Keratinocyte (primary cell): ENCODE data around the gene SOWAHB. TPM values are rescaled to one million over a fixed set of nuclear protein-coding genes. Genes with fewer than 3 reads are reported as not detected.

Source experiments
- DNase-seq: peaks from one replicate; pipeline ENCODE4 v3.0.0-alpha.2; 2011; ENCODE audit warnings: low read depth, missing footprints, low spot score
- FAIRE-seq: peaks from 2 replicates; lab custom pipeline; 2011; peaks lifted over from hg19 to GRCh38; lab: Jason Lieb, UNC
- H2AFZ ChIP-seq: 2 replicates; pipeline ENCODE4 v1.6.0; 2012; ENCODE audit warnings: low read length, control low read depth, inconsistent platforms; ENCODE audit not compliant: control insufficient read depth
- H3K27ac ChIP-seq: 2 replicates; pipeline ENCODE4 v1.5.1; 2011; ENCODE audit warnings: low read length; ENCODE audit not compliant: control insufficient read depth, insufficient read depth
- H3K27me3 ChIP-seq: 3 replicates; pipeline ENCODE4 v1.6.0; 2011; ENCODE audit warnings: low read length; ENCODE audit not compliant: control insufficient read depth, insufficient read depth; ENCODE audit errors: extremely low read depth
- H3K36me3 ChIP-seq, 2 experiments: 2 replicates in 1 of 2; 3 replicates in 1 of 2; pipeline ENCODE4 v1.5.1; 2011; ENCODE audit warnings: low read length in 2 of 2, mild to moderate bottlenecking in 1 of 2; ENCODE audit not compliant: control insufficient read depth in 2 of 2, insufficient read depth in 2 of 2; ENCODE audit errors: extremely low read depth in 1 of 2
- H3K4me1 ChIP-seq: 3 replicates; pipeline ENCODE4 v1.5.1; 2011; ENCODE audit warnings: low read length; ENCODE audit not compliant: control insufficient read depth, insufficient read depth; ENCODE audit errors: extremely low read depth
- H3K4me2 ChIP-seq: 3 replicates; pipeline ENCODE4 v1.6.0; 2011; ENCODE audit warnings: low read depth, low read length; ENCODE audit not compliant: control insufficient read depth, insufficient read depth; ENCODE audit errors: extremely low read depth
- H3K4me3 ChIP-seq, 3 experiments: fragments of 200-600 bp in 1 of 3; sonication (generic) in 1 of 3; 2 replicates in 2 of 3; 3 replicates in 1 of 3; pipeline ENCODE4 v1.5.1; 2011 to 2016; ENCODE audit warnings: low read length in 3 of 3, mild to moderate bottlenecking in 3 of 3, control low read depth in 2 of 3, inconsistent platforms in 1 of 3, low read depth in 1 of 3, mixed read lengths in 1 of 3, mixed run types in 1 of 3, moderate library complexity in 1 of 3; ENCODE audit not compliant: control insufficient read depth in 2 of 3, insufficient read depth in 2 of 3; ENCODE audit errors: extremely low read depth in 1 of 3
- H3K79me2 ChIP-seq: 2 replicates; pipeline ENCODE4 v1.6.0; 2012; ENCODE audit warnings: low read length; ENCODE audit not compliant: control insufficient read depth, insufficient read depth
- H3K9ac ChIP-seq: 3 replicates; pipeline ENCODE4 v1.6.0; 2011; ENCODE audit warnings: low read length; ENCODE audit not compliant: control insufficient read depth, insufficient read depth; ENCODE audit errors: extremely low read depth
- H3K9me1 ChIP-seq: 3 replicates; pipeline ENCODE4 v1.6.0; 2011; ENCODE audit warnings: low read length; ENCODE audit not compliant: control insufficient read depth, insufficient read depth; ENCODE audit errors: extremely low read depth
- H3K9me3 ChIP-seq: 2 replicates; pipeline ENCODE4 v1.5.1; 2012; ENCODE audit warnings: low read depth, low read length; ENCODE audit not compliant: control insufficient read depth
- H4K20me1 ChIP-seq: 3 replicates; pipeline ENCODE4 v1.6.0; 2011; ENCODE audit warnings: low read length; ENCODE audit not compliant: control insufficient read depth, insufficient read depth; ENCODE audit errors: extremely low read depth
- EZH2 ChIP-seq: IDR thresholded peaks from one replicate; pipeline ENCODE4 v1.6.1; 2012; ENCODE audit warnings: inconsistent platforms, mild to moderate bottlenecking, low read length, moderate library complexity
- dilution Hi-C: fragments of 300-500 bp; cut with MboI; formaldehyde crosslinking; loops from one replicate; pipeline ENCODE4 v1.7.0; 2020; ENCODE audit warnings: low sequenced_read_pairs; ENCODE audit not compliant: extremely low pct_ligation_motif_present
- polyA plus RNA-seq, 5 experiments: library from polyadenylated mRNA; depleted of rRNA in 3 of 5; stranded (reverse) in 3 of 5; stranded (forward) in 1 of 5; unstranded in 1 of 5; fragments of >200 nt; gene quantifications; 1 replicate in 1 of 5; 2 replicates in 3 of 5; 3 replicates in 1 of 5; pipeline versions ENCODE4 v1.2.1 to v1.2.3, GENCODE V29; 2011 to 2012; ENCODE audit warnings: missing spikeins in 2 of 5, low read depth in 1 of 5, low replicate concordance in 1 of 5
- TF ChIP-seq, protein P1 (sequence below), 3 experiments: IDR thresholded peaks in 1 of 3; conservative IDR thresholded peaks in 1 of 3; optimal IDR thresholded peaks in 1 of 3; 2 replicates in 2 of 3; 3 replicates in 1 of 3; pipeline versions ENCODE3 to v1.5.1; 2011; ENCODE audit warnings: low read length in 3 of 3, mild to moderate bottlenecking in 3 of 3, moderate library complexity in 2 of 3, control low read depth in 1 of 3, inconsistent platforms in 1 of 3; ENCODE audit not compliant: insufficient read depth in 2 of 3; ENCODE audit errors: extremely low read depth in 1 of 3

Gene SOWAHB
- polyA plus RNA-seq, 1 donor (not counting 4 experiments of a cell fraction or from before 2014, with no cell fraction given) = 0.18 TPM

DNA sequence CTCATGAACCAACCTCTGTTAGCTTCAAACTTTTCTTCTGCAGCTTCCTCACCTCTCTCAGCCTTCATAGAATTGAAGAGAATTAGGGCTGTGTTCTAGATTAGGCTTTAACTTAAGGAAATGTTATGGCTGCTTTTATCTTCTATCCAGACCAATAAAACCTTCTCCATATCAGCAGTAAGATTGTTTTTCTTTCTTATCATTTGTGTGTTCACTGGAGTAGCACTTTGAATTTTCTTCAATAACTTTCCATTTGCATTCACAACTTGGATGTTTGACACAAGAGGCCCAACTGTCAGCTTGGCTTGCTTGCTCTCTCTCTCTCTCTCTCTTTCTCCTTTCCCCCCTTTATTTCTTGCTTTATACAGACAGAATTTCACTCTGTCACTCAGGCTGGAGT is 22.8 kb upstream of the SOWAHB start:
- no peak overlapping the region for H3K4me3 ChIP-seq
- dilution Hi-C loops = no loop called here
- peaks cover 4% of the 10 kb centered on the region for H3K4me1 ChIP-seq
- DNase-seq (no peak), FAIRE-seq (no peak)
- no peak for TF ChIP-seq EZH2
- TF ChIP-seq, protein P1, sequence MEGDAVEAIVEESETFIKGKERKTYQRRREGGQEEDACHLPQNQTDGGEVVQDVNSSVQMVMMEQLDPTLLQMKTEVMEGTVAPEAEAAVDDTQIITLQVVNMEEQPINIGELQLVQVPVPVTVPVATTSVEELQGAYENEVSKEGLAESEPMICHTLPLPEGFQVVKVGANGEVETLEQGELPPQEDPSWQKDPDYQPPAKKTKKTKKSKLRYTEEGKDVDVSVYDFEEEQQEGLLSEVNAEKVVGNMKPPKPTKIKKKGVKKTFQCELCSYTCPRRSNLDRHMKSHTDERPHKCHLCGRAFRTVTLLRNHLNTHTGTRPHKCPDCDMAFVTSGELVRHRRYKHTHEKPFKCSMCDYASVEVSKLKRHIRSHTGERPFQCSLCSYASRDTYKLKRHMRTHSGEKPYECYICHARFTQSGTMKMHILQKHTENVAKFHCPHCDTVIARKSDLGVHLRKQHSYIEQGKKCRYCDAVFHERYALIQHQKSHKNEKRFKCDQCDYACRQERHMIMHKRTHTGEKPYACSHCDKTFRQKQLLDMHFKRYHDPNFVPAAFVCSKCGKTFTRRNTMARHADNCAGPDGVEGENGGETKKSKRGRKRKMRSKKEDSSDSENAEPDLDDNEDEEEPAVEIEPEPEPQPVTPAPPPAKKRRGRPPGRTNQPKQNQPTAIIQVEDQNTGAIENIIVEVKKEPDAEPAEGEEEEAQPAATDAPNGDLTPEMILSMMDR (optimal IDR thresholded peaks at IDR 0.05 in 1 of 3, IDR thresholded peaks at IDR 0.05 in 1 of 3, conservative IDR thresholded peaks at IDR 0.05 in 1 of 3; ENCODE audit: extremely low read depth in 1 of 3, insufficient read depth in 2 of 3, low read length in 3 of 3) = no peak
- no peak overlapping the region for H2AFZ ChIP-seq
- H3K79me2 ChIP-seq = no peaks in the 10 kb centered on the region
- no peaks in the 10 kb centered on the region for H3K36me3 ChIP-seq
- no peak overlapping the region for H3K27ac ChIP-seq
- H3K4me2 ChIP-seq = no peak overlapping the region
- no peaks in the 10 kb centered on the region for H4K20me1 ChIP-seq
- H3K27me3 ChIP-seq = no peaks in the 10 kb centered on the region
- H3K9me3 ChIP-seq = no peaks in the 10 kb centered on the region
- no peak overlapping the region for H3K9ac ChIP-seq
- H3K9me1 ChIP-seq = no peaks in the 10 kb centered on the region

GRCh38 chr4:76909711-76910110 is 11.8 kb upstream of the SOWAHB start:
- Histone ChIP-seq H4K20me1 (no peaks in the 10 kb centered on the region), H3K27me3 (peaks cover 4% of the 10 kb centered on the region), H3K79me2 (no peaks in the 10 kb centered on the region), H2AFZ (no peak overlapping the region), H3K4me1 (no peaks in the 10 kb centered on the region), H3K9ac (no peak overlapping the region), H3K4me2 (no peak overlapping the region), H3K27ac (no peak overlapping the region), H3K9me1 (no peaks in the 10 kb centered on the region), H3K4me3 (no peak overlapping the region), H3K36me3 (no peaks in the 10 kb centered on the region), H3K9me3 (no peaks in the 10 kb centered on the region)
- DNase-seq = no peak
- no peak for TF ChIP-seq EZH2
- TF ChIP-seq, protein P1 (optimal IDR thresholded peaks at IDR 0.05 in 1 of 3, IDR thresholded peaks at IDR 0.05 in 1 of 3, conservative IDR thresholded peaks at IDR 0.05 in 1 of 3; ENCODE audit: extremely low read depth in 1 of 3, insufficient read depth in 2 of 3, low read length in 3 of 3) = no peak
- FAIRE-seq = no peak
- dilution Hi-C loops = no loop called here
